NOMO-1 treated with DMSO at 0.1 percent for 48 hours (cell line): Measurements from ENCODE around the gene ARHGEF37.

Experiments
- DNase-seq: peaks from one replicate; lab custom pipeline; 2025; ENCODE audit not compliant: unreplicated experiment; lab: John Stamatoyannopoulos, UW

The ARHGEF37 gene

GRCh38 chr5:149599375-149599774 is 18.1 kb downstream of the ARHGEF37 start:
- no peak for DNase-seq

DNA sequence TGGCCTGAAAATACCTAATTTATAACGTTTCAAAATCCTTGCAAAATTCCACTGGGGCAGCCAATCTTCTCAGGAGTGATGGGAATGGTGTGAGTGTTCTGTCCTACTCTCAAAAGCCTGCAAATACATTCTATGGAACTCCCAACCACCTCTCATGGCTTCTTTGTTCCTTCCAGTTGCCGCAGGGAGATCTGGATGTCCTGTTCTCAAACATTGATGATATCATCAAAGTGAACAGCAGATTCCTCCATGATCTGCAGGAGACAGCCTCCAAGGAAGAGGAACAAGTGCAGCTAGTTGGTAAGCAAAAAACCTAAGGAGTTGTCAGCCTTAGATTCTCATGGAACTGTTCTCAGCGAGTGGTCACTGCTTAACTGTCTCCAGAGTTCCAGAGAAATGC is 19.6 kb downstream of the ARHGEF37 start:
- no peak for DNase-seq

DNA sequence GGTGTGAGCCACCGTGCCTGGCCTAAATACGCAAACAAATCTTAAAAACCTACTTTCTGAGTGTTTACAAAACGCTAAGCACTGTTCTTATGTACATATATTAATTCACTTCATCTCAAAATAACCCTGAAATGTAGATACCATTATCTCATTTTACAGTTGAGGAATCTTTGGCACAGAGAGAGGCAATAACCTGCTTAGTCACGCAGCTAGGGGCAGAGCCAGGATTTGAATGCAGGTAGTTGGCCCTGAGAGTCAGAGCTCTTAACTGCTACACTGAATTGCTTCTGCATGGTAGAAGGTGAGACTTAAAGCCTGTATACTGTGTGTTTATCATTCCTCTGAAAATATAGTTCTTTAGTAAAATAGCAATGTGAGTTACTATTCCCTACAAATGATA is 21.9 kb downstream of the ARHGEF37 start:
- DNase-seq: no peak

DNA sequence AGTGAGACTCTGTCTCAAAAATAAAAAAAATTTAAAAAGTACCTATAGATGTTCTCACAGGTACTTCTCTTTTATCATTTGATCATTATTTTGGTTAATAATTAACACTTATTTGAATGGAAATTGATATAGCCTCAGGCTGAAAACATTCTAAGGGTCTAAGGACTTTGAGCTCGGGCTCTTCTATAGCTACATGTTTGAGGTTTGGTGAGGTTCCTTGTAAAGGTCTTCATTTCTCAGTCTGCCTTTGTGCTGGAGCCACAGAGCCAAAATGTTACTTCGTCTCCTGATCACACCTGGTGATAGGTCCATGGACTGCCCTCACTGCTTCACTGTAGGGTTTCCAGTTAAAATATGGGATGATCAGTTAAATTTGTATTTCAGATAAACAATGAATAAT is 22.6 kb downstream of the ARHGEF37 start:
- DNase-seq: no peak

DNA sequence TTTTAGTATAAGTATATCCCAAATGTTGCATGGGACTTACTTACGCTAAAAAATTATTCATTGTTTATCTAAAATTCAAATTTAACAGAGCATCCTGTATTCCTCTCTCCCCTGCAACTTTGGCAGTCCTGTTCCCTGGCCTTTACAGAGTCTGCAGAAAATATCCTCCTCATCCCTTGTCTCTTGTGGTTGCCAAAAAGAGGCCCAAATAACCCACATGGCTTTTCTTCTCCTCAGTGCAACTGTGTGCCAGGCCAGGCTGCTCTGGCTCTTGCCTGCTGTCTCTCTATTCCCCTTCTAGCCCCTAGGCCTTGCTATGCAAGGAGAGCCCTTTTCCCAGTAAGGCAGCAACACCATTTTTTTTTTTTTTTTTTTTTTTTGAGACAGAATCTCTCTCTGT is 23.0 kb downstream of the ARHGEF37 start:
- DNase-seq: no peak

GRCh38 chr5:149605354-149605997 is 24.2 kb downstream of the ARHGEF37 start:
- DNase-seq: no peak

DNA sequence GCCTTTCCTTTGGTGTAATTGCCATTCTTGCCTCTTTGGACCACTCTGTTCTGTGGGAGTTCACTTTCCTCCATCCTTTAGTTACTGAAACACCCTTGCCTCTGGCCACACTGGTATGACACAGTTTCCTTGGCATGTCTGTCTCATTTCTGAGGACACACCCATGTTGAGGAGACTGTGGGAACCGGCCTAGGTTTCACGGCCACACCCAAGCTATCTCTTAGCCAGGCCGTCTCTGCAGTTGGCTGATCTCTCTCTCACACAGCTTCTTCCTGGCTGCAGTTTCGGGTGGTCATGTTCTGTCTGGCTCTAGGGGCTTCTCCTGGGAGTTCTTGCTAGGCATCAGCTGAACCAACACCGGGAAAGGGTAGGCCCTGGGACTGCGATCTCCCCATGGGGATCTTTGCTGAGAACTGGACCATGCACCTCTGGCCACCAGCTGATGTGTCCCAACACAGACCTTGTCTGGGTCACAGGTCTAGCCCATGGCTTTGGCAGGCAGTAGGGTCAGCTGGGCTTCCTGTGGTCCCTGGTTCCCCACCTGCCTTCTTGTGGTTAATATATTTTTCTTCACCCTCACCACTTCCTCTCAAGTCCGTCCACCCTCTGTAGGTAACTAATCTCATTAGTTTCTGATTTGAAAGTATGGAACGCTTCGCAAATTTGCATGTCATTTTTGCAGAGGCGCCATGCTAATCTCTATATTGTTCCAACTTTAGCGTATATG is 24.9 kb downstream of the ARHGEF37 start:
- DNase-seq: no peak

DNA sequence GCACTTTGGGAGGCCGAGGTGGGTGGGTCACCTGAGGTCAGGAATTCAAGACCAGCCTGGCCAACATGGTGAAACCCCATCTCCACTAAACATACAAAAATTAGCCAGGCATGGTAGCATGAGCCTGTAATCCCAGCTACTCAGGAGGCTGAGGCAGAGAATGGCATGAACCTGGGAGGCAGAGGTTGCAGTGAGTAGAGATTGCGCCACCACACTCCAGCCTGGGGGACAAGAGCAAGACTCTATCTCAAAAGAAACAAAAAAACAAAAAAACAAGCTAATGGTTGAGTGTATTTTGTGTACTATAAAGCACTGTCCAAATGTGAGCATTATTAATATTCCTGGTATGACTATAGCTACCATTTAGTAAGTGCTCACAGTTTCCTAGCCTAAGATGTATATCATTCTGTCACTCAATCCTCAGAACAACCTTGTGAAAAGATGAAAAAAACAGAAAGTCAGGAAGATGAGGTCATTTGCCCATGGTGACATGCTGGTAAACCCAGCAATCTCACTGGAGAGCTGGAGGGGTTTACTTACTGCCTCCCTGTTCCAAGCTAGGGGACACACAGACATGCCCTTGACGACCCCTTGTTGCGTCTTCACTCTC is 27.7 kb downstream of the ARHGEF37 start:
- DNase-seq: no peak

- no peak for DNase-seq
Measured at GRCh38 chr5:149609640-149610219, 28.4 kb downstream of the ARHGEF37 start.

- DNase-seq: no peak
Measured at GRCh38 chr5:149610589-149611255, 29.4 kb downstream of the ARHGEF37 start.

GRCh38 chr5:149611326-149611725 is 30.0 kb downstream of the ARHGEF37 start:
- no peak for DNase-seq

DNA sequence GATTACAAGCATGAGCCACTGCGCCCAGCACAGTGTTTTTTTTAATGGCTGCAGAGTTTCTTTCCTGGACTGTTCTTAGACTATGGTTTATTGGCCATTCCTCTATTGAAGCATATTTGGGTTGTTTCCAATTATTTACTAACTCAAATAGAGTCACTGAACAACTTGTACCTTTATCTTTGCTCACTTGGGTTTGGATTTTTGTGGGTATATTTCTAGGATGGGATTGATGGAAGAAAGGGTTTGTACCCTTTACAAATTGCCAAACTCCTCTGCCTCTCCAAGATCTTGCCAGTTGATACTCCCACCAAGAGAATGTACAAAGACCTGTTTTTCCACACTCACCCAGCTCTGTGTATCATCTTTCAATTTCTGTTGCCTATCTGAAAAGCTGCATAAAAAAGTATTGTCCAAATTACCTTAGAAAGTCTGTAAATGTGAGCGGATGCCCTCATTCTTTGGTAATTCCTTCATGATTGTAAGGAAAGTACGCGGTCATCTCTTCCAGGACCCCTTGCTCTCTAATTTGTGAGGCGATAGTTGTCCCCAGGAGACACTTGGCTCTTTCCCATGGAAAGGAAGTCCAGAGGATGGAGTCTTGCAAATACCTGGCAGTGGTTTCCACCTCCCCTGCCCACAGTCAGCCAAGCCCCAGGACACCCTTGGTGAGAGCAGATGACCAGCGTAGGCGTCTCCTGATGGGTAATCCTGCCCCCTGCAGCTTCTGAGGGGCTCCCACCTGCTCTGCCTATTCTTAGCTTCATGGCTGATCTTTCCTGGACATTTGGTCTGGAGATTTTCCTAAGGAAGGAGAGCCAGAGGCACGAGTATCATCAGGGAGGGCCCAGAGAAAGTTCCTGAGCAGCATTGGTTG is 33.0 kb downstream of the ARHGEF37 start:
- no peak for DNase-seq

DNA sequence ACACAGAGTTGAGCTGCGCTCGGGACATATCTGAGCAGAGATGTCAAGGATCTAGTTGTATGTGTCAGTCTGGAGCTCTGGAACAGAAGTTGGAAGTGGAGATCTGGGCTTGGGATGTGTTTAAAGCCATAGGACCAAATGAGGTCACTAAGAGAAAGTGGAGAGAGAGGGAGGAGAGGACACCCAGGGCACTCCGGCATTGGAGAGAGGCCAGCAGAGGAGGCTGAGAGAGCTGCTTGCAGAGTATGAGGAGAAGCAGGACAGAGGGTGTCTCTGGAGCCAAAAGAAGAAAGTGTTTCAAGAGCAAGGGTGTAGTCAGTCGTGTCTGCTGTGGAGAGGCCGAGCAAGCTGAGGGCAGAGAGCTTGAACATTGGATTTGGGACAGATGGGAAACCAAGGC is 34.7 kb downstream of the ARHGEF37 start:
- DNase-seq: no peak

DNA sequence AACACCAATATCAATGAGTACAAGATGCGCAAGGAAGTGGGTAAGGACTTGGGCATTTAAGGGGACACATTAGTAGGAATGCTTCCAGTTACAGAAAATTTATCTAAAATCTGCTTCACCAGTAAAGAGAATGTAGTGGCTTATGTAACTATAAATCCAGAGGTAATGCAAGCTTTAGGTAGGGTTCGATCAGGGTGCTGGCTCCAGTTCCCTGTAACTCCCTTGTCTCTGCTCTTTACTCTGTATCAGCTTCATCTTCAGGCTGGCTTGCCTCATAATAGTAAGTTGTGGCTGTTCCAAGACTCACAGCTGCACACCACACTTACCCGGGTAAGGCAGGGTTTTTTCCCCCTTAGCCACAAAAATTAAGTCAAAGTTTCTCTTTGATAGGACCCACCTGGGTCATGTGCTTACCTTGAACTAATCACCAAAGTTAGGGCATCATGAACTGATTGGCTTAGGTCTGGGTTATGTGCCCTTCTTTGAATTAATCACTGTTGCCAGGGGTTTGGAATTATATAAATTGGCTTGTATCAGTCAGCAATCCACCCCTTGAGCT is 35.5 kb downstream of the ARHGEF37 start:
- no peak for DNase-seq

GRCh38 chr5:149617760-149618306 is 36.5 kb downstream of the ARHGEF37 start:
- no peak for DNase-seq

DNA sequence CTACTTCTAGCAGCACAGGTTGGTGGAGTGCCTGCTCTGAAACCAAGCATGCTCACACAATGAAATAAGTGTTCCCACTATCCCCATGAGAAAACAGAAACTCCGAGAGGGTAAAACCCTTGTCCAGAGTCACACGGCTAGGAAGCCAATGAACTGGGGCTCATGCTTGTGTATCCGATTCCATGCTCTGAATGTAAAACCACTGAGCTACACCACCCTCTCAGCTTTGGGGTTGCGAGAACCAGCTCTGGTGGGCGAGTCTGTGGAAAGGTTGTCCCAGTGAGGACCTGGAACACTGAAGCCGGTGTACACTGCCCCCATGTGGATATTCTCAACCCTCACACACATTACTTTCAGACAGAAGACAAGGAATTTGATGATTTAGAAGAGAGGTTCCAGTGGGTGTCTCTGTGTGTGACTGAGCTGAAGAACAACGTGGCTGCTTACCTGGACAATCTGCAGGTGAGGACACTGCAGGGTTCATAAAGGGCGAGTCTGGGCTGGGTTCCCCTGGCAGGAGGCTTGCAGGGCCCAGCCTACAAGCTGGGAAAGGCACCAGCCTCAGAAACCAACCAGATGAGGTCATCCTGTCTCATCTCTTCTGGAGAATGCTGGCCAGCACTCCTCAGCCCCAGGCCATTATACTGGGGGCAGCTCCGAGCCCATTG is 37.4 kb downstream of the ARHGEF37 start:
- peak; percentile 31 for DNase-seq

GRCh38 chr5:149621415-149622098 is 40.3 kb downstream of the ARHGEF37 start:
- DNase-seq: no peak

GRCh38 chr5:149622466-149622865 is 41.2 kb downstream of the ARHGEF37 start:
- DNase-seq: no peak

DNA sequence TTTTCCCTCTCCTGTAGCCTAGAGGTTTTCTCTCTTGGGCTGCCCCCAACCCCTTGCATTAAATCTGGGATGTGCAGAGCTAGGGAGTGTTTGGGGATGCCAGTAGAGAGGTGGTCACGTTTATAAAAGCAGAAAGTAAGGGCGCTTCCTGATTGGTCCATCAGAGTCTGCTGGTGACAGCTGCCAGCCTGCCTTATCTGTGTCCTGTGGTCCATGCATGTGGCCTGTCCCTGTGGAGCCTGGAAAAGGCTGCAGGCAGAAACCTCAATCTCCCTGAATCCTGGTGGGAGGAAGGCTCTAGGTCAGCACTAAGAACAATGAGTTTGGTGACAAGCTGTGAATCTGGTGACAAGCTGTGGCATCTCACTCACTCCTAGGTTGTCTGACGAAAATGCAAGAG is 42.2 kb downstream of the ARHGEF37 start:
- DNase-seq: no peak
